OCI-LY7 (cell line): ENCODE results near the gene ARHGEF10L. TPM values are rescaled to one million over a fixed set of nuclear protein-coding genes. Genes with fewer than 3 reads are reported as not detected.

Experiments used
- BruUV-seq: library from RNA; stranded (reverse); fragments of 400-500 nt; replicated peaks from 2 replicates; lab custom pipeline; 2021; lab: Mats Ljungman, UMichigan
- CTCF ChIA-PET: fragments of 300-600 bp; sonication (Branson Sonifier 250); formaldehyde crosslinking; loops from one replicate; lab custom pipeline; 2022; ENCODE audit warnings: antibody characterized with exemption; ENCODE audit not compliant: unreplicated experiment; lab: Charles Lee
- POLR2A ChIA-PET: fragments of 300-600 bp; sonication (Branson Sonifier 250); formaldehyde crosslinking; loops from one replicate; lab custom pipeline; 2022; ENCODE audit warnings: antibody characterized with exemption; lab: Charles Lee
- DNase-seq: peaks from one replicate; pipeline ENCODE4 v3.0.0-alpha.2; 2015; ENCODE audit warnings: low spot score
- H2AFZ ChIP-seq: fragments of 200-600 bp; sonication (generic), shearing (Covaris generic); 2 replicates; pipeline ENCODE4 v1.6.1; 2014; ENCODE audit warnings: mild to moderate bottlenecking, antibody characterized with exemption, low read length, moderate library complexity
- H3K27ac ChIP-seq: fragments of 200-600 bp; sonication (generic); 2 replicates; pipeline ENCODE4 v1.5.1; 2014; ENCODE audit warnings: mixed run types, low read depth, mild to moderate bottlenecking, moderate library complexity, low read length, inconsistent platforms; ENCODE audit not compliant: poor library complexity, severe bottlenecking
- H3K36me3 ChIP-seq: fragments of 200-600 bp; sonication (generic); 2 replicates; pipeline ENCODE4 v1.6.1; 2014; ENCODE audit warnings: mild to moderate bottlenecking, antibody characterized with exemption, low read length, moderate library complexity, mixed read lengths; ENCODE audit not compliant: insufficient read depth
- H3K4me1 ChIP-seq: fragments of 200-600 bp; sonication (generic); 2 replicates; pipeline ENCODE4 v1.5.1; 2014; ENCODE audit warnings: mild to moderate bottlenecking, low read length; ENCODE audit not compliant: insufficient read depth, poor library complexity, severe bottlenecking
- H3K4me2 ChIP-seq: fragments of 200-600 bp; sonication (generic); 2 replicates; pipeline ENCODE4 v1.6.1; 2014; ENCODE audit warnings: mild to moderate bottlenecking, low read length
- H3K4me3 ChIP-seq: fragments of 200-600 bp; sonication (generic); 2 replicates; pipeline ENCODE4 v1.5.1; 2014; ENCODE audit warnings: mild to moderate bottlenecking, low read depth, low read length; ENCODE audit not compliant: poor library complexity, severe bottlenecking
- H3K79me2 ChIP-seq: fragments of 200-600 bp; sonication (generic); 2 replicates; pipeline ENCODE4 v1.6.1; 2016; ENCODE audit warnings: low read depth, mild to moderate bottlenecking, low read length, moderate library complexity, mixed read lengths; ENCODE audit not compliant: insufficient read depth
- H3K9me2 ChIP-seq: fragments of 200-600 bp; sonication (generic); 2 replicates; pipeline ENCODE4 v1.6.1; 2016; ENCODE audit warnings: mild to moderate bottlenecking, low read length, mixed read lengths; ENCODE audit not compliant: insufficient read depth
- H3K9me3 ChIP-seq: fragments of 200-600 bp; sonication (generic); 2 replicates; pipeline ENCODE4 v1.6.1; 2014; ENCODE audit warnings: mild to moderate bottlenecking, mixed run types, low read length, mixed read lengths
- H4K20me1 ChIP-seq: fragments of 200-600 bp; sonication (generic); 2 replicates; pipeline ENCODE4 v1.6.1; 2014; ENCODE audit warnings: mild to moderate bottlenecking, antibody characterized with exemption, low read length, moderate library complexity, mixed read lengths; ENCODE audit not compliant: insufficient read depth
- EZH2phosphoT487 ChIP-seq: fragments of 200-600 bp; sonication (generic); IDR thresholded peaks from 2 replicates; pipeline ENCODE4 v1.6.1; 2018; ENCODE audit warnings: low read depth, borderline replicate concordance, mild to moderate bottlenecking, mixed run types, antibody characterized with exemption, low read length, moderate library complexity, mixed read lengths
- intact Hi-C: fragments of 100-400 bp; cut with micrococcal nuclease; formaldehyde crosslinking; loops from one replicate; pipeline ENCODE4 v1.10.0; 2022; ENCODE audit not compliant: unreplicated experiment
- total RNA-seq, 2 experiments: library from RNA; depleted of rRNA in 1 of 2; stranded (reverse); fragments of >200 nt in 1 of 2; shearing (Covaris generic) in 1 of 2; gene quantifications; 2 replicates each; pipeline ENCODE4 v1.2.3, GENCODE V29; 2014 to 2022
- TF ChIP-seq, protein P1 (sequence below): fragments of 200-600 bp; sonication (generic); conservative IDR thresholded peaks from 2 replicates; pipeline ENCODE4 v1.5.1; 2014; ENCODE audit warnings: mild to moderate bottlenecking, antibody characterized with exemption, low read length, moderate library complexity, mixed read lengths

The ARHGEF10L gene
- total RNA-seq, 2 experiments from 2014 or later: 2.4 TPM; not detected in 1

DNA sequence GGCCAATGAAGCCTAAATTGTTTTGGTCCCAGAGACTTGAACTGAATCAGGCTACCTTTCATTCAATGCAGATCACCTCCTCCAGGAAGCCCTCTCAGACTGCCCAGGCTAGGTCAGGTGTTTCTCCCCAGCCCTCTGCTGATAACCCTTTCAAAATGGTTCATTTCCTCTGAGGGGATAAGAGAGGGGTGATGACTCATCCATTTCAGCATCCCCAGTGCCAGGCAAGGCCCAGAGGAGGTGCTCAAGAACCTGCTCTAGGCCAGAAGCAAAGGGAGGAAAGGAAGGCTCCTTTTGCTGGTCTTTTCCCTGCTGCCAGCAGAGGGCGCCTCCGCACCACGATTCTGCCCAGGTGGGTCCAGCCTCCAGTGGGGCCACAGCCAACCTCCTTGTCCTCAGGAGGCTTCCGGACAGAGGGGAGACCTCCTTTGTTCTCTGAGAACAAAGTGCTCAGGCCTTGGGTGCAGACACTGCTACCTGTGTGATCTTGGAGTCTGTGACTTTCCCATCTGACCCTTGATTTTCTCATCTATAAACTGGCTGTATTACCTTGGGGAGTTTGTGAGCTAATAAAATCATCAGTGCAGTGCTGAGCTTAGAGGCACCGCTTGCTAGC, 45.3 kb upstream of the ARHGEF10L start:
- no peak for TF ChIP-seq EZH2phosphoT487
- TF ChIP-seq, protein P1, sequence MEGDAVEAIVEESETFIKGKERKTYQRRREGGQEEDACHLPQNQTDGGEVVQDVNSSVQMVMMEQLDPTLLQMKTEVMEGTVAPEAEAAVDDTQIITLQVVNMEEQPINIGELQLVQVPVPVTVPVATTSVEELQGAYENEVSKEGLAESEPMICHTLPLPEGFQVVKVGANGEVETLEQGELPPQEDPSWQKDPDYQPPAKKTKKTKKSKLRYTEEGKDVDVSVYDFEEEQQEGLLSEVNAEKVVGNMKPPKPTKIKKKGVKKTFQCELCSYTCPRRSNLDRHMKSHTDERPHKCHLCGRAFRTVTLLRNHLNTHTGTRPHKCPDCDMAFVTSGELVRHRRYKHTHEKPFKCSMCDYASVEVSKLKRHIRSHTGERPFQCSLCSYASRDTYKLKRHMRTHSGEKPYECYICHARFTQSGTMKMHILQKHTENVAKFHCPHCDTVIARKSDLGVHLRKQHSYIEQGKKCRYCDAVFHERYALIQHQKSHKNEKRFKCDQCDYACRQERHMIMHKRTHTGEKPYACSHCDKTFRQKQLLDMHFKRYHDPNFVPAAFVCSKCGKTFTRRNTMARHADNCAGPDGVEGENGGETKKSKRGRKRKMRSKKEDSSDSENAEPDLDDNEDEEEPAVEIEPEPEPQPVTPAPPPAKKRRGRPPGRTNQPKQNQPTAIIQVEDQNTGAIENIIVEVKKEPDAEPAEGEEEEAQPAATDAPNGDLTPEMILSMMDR: peak; percentile 97
- Histone ChIP-seq H3K36me3 (no peaks in the 10 kb centered on the region), H3K4me3 (no peak overlapping the region), H3K4me1 (no peaks in the 10 kb centered on the region), H3K9me3 (no peaks in the 10 kb centered on the region), H3K4me2 (no peak overlapping the region), H3K27ac (no peak overlapping the region), H3K9me2 (no peaks in the 10 kb centered on the region), H2AFZ (no peak overlapping the region), H3K79me2 (no peaks in the 10 kb centered on the region), H4K20me1 (no peaks in the 10 kb centered on the region)
- DNase-seq: peak; percentile 70
- CTCF ChIA-PET: interaction anchor here (0.7 to 1.1 kb wide), 3 partner anchors 58 to 113 kb away, joined by 3 to 5 read pairs (median 3); no protein-coding TSS in a partner anchor
- no TSS peak for BruUV-seq
- POLR2A ChIA-PET: no interaction called here
- intact Hi-C loops: loop anchor here (2.0 kb wide), 1 partner anchor 113 kb away; no protein-coding TSS in a partner anchor

DNA sequence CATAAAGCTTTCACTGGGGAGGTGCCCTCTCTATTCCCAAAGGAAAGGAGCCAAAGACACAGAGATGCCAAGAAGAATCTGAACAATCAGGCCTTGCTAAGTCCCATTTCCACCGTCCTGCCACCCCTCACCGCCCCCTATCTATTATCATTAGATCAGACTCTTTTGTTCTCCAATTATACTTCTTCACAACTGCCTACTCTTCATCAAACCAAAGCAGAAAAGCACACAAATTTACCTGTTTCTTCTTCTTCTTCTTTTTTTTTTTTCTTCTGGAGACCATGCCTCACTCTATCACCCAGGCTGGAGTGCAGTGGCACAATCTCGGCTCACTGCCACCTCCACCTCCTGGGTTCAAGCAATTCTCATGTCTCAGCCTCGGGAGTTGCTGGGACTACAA, 43.1 kb upstream of the ARHGEF10L start:
- no peak overlapping the region for H3K4me2 ChIP-seq
- H3K9me3 ChIP-seq: no peaks in the 10 kb centered on the region
- intact Hi-C loops: no loop called here
- H3K4me3 ChIP-seq: no peak overlapping the region
- no peaks in the 10 kb centered on the region for H3K9me2 ChIP-seq
- H3K27ac ChIP-seq: no peak overlapping the region
- TF ChIP-seq, protein P1: no peak
- no peak for TF ChIP-seq EZH2phosphoT487
- no peak overlapping the region for H2AFZ ChIP-seq
- POLR2A ChIA-PET: no interaction called here
- H3K4me1 ChIP-seq: no peaks in the 10 kb centered on the region
- no peaks in the 10 kb centered on the region for H4K20me1 ChIP-seq
- BruUV-seq: no TSS peak
- CTCF ChIA-PET: no interaction called here
- H3K36me3 ChIP-seq: no peaks in the 10 kb centered on the region
- no peaks in the 10 kb centered on the region for H3K79me2 ChIP-seq
- DNase-seq: no peak

DNA sequence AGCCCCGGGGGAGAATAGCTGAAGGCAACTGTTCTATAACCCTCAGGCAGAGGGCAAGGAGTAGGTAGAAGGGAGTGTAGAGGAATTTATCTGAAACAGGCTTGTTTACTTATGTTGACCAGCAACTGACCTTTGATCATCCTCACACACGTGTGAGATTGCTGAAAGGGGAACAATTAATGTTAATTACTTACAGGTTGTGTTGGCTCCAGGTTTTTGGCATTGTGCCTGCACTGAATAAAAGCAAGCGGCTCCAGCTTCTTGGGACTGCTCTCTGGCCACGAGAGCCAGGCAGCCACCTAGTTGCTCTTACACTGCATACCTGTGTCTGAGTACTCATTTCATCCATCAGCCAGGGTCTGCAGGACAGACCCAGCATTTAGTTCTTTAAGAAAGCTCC, 41.3 kb upstream of the ARHGEF10L start:
- CTCF ChIA-PET: no interaction called here

More for the DNA sequence above, 41.3 kb upstream of the ARHGEF10L start:
- Histone ChIP-seq H3K79me2 (no peaks in the 10 kb centered on the region), H3K4me2 (no peak overlapping the region), H3K4me3 (no peak overlapping the region), H3K36me3 (no peaks in the 10 kb centered on the region), H3K9me2 (no peaks in the 10 kb centered on the region), H3K4me1 (no peaks in the 10 kb centered on the region), H2AFZ (no peak overlapping the region), H3K27ac (no peak overlapping the region), H4K20me1 (no peaks in the 10 kb centered on the region), H3K9me3 (no peaks in the 10 kb centered on the region)
- TF ChIP-seq, protein P1: no peak
- TF ChIP-seq EZH2phosphoT487: no peak
- no TSS peak for BruUV-seq
- POLR2A ChIA-PET: no interaction called here
- intact Hi-C loops: no loop called here
- no peak for DNase-seq
